ENCODE results near the gene SLC6A6.
"Not testable (repeated sequence)": the region's sequence is repeated elsewhere in the genome, so short reads cannot be mapped to it uniquely, and the experiment has no call there.

Gene SLC6A6

DNA sequence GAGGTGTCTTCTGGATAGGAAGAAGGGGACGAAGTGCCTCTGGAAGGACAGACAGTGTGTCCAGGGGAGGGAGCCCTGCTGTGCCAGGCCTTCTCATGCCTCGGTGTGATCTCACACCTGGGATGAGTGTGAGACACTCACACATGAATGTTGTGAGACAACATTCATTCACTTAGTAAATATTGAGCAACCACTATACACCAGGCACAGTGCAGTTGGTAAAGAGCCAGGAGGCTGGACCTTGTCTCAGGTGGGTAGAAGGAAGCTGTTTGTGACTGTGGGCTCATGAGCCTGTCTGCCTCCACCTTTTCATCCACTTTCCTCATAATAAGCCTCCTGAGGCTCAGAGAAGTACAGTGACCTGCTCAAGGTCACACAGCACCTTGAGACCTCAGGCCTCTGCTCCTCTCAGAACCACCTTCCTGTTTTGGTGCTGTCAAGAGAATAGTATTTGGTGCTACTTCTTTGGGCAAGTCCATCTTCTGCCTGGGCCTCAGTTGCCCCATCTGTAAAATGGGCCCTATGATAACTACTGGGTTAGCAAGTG is 20.9 kb downstream of the SLC6A6 start:
- DNase-seq, result peak; percentile 98

DNA sequence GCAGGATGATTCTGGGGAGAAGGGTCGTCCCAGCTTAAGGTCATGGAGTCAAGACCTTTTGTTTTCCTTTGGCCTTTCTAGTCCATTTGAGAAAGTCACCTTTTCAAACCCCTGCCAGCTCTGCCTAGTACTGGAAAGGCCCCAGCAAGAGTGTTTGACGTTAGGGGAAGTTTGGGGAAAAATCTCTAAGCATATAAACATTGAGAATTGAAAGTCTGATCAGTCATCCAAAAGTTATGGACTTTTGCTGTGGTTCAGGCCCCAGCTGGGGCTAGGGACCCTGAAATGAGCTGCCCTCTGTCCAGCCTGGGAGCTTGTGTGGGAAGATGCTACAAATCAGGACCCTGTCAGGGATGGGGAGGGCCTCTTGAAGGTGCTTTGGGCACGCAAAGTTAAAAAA is 21.6 kb downstream of the SLC6A6 start:
- no peak for DNase-seq

DNA sequence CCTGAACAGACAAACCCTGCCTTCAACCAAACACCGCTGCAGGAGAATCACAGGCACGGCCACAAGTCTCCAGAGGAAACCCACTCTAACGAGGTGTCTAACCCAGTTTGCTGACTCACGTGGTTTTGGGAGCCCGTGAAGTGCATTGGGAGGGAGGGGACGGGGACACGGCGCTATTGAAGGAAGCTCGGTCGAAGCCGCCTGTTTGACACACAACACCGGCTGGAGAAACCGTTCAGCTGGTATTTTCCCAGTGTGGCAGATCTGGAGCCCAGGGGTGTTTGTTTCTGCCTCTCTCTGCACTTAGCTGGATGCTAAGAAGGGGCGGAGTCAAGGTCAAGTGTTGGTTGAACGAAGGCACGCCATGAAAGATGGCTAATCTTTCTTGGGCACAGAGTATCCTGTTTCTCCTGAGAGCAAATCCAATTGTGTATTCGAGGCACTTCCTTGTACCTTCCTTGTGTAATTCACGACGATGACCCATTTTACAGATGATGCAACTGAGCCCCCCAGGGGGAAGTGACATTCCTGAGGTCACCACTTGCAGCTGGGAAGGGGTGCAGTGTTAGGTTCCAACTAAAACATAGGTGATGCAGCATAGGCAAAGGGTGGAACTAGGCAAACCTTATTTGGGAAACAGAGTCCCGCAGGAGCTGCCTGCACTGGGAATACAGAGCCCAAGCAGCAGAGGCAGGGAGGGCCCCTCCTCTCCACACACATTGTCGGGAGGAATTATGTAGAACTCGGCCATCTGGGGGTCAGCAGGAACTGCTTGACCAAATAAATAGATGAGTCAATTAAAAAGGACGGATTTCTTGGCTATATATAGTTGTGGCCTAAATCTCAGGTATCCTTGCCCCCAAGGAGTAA is 22.5 kb downstream of the SLC6A6 start:
- peak; percentile 70 for DNase-seq

DNA sequence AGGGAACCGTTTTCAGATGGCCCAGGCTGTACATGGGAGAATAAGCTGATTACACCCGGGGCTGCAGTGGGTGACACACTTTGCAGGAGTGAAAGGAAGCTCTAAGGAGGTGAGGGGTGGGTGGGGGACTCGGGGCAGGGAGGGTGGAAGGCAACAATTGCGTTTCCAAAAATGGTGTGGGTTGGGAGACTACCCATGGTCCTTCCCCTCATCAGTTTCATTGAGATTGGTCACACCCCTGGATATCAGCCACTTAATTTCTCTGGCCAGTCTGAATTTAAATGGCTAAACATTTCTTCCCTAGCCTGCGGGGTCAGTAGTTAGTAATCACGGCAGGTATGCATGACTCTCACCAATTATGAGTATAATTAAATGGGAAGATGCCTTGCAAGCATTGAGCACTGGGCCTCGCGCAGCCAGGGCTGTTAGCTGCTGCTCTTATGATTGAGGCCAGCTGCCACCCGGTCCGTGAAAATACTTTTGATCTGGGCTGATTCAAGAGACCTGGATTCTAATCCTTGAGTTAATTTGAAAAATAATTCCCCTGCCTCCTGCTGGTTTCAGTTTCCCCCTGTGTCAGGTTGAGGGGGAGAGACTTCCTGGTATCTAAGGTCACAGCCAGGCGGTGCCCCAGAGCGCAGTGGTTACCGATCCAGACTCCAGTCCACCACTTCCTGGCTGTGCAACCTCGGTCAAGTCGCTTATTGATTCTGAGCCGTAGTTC is 23.3 kb downstream of the SLC6A6 start:
- DNase-seq, result peak; percentile 13

DNA sequence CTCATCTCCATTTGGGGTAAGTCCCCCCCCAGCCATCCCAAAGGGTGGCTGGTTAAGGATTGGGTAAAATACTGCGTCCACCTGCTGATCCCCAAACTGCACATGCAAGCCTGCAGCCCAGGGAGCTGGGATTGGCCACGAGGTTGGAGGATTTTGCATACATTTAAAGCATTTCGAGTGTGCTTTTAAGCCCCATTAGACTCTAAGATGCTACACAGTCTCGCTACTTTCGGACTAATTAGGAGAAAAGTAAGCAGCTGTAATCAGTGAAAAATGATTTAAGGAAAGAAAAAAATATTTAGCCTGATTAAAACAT is 23.9 kb downstream of the SLC6A6 start:
- no peak for DNase-seq

DNA sequence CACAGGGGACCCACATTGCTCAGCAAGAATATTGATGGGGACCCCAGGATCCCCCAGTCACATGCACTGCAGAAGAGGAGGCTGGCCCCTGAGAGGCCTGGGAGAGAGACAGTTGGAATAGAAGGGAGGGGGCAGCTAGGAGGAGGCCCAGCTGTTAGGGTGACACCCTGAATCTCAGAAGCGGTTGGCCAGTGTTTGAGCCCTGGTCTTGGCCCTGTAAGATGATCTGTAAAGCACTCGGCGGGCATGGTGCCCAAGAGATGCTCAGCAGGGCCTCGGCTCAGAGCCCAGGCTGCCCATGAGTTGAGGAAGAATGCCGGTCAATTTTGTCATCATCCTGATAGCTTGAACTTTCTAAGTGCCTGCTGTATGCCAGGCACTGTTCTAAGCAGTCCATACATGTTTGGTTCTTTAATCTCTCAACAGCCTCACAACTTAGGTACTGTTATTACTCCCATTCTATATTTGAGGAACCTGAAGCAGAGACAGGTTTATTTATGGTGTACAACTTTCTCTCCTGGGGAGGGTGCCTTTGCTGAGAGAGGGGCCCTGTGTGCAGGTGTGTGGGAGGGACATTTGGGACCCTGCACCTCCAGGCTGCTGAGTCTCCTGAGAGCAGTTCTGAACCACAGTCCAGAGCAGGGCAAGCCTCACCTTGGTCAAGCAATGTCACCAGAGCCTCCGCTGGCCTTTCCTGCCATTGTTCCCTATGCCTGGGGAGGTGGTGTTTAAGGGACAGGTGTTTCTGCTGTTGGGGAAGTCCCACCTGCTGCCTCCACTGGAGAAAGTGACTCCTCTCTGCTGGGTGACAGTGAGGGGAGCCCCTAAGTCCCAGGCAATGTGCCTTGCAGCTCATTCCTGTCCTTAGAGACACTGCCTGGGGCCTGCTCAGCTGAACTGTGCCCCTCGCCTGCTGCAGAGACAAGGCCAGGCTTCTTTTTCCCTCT is 26.0 kb downstream of the SLC6A6 start:
- peak; percentile 41 for DNase-seq

DNA sequence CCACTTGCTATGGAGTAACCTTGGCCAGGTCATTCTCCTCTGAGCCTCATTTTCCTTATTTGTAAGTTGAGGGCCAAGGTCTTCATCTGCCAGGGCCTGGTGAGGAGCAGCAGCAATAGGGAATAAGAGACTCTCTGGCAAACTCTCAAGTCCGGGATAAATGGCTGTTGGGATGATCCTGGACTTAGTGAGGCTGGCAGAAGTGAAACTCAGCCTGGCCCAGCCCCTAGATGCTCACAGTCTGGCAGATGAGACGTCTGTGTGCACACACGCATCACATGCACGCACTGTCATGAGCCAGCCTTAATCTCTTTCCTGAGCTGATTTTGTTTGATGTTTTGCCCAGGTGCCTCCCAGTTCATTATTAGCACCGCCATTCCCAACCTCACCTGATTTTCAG is 26.8 kb downstream of the SLC6A6 start:
- peak; percentile 35 for DNase-seq

DNA sequence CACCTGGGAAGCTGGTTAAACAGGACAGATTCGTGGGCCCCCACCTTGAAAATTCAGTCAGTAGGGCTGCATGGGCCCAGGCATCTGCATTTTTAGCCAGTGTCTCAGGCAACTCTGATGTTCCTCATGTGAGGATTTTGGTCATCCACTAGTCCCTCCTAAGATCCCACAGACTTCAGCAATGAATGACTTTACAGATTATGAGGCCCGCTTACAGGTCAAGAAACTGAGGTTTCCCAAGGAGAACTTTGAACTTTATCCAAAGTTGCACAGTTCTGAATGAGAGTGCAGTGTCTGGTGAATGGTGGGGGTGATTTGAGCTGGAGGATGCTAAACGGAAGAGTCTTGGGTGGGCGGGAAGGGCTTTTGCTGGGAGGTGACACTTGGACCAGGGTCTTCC is 27.2 kb downstream of the SLC6A6 start:
- DNase-seq, result no peak

DNA sequence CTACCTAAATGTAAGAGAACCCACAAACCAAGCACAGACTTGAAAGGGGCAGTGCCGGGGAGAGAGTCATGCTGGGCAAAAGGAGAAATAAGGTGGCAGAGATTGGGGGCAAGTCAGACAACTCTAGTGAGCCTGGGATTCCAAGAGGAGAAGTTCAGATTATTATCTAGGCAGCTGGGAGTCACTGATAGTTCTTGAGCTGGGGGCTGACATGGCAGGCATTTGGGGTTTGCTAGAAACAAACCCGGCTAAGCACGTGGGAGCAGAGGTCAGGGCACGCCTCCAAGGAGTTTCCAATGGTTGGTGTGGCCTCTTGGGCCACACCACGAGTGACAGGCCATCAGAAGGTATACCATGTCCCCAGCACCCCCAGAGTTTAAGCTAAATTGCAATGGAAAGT is 27.6 kb downstream of the SLC6A6 start:
- DNase-seq, result no peak

DNA sequence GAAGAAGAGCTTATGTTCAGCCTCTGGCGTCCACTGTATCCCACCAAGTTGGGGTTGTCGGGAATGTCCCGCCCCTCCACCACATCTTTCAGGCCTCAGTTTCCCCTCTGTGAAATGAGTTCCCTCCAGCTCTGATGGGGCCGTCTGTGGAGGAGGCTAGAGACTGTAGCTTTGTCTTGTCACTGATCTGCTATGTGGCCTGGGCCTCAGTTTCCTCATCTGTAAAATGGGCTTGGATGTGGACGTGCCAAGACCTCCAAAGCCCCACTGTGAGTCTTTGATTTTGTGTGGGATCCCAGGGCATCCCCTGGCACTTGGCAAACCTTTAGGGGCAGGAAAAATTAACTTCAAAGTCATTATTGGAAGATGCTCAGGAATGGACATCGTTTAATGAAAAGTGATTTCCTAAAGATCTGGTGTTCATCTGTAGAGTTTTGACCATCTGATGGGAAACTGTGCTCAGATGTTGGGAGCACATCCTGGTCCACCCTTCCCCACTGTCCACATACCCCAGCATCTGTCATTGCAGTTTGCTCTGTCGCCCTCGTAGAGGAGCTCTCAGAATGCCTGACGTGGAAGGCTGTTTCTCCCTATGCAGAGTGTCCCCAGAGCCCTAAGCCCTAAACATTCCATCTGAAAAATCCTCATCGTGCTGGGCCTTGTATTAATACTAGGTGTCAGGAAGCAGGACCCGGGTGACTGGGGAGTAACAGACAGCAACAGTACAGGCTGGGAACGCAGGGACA is 28.5 kb downstream of the SLC6A6 start:
- no peak for DNase-seq

DNA sequence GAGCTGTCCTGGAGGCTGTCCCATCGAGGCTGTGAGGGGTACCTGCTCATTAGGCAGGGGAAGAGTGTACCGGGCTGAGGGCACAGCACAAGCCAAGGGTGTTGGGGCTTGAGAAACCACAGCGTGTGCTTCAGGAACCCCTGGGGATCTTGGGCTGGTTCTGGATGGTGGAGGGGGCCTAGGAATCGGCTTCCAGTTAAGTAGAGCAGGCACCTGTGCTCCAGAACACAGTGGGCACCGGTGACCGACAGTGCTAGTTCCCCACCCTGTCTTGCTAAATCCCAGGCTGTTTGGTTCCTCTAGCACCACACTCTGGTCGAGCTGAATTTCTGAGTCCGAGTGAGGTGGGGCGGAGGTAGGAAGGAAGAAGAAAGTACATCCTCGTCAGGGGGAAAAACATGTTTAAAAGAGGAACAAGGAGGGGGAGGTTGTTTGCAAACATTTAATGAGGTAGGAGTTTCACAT is 29.1 kb downstream of the SLC6A6 start:
- no peak for DNase-seq

DNA sequence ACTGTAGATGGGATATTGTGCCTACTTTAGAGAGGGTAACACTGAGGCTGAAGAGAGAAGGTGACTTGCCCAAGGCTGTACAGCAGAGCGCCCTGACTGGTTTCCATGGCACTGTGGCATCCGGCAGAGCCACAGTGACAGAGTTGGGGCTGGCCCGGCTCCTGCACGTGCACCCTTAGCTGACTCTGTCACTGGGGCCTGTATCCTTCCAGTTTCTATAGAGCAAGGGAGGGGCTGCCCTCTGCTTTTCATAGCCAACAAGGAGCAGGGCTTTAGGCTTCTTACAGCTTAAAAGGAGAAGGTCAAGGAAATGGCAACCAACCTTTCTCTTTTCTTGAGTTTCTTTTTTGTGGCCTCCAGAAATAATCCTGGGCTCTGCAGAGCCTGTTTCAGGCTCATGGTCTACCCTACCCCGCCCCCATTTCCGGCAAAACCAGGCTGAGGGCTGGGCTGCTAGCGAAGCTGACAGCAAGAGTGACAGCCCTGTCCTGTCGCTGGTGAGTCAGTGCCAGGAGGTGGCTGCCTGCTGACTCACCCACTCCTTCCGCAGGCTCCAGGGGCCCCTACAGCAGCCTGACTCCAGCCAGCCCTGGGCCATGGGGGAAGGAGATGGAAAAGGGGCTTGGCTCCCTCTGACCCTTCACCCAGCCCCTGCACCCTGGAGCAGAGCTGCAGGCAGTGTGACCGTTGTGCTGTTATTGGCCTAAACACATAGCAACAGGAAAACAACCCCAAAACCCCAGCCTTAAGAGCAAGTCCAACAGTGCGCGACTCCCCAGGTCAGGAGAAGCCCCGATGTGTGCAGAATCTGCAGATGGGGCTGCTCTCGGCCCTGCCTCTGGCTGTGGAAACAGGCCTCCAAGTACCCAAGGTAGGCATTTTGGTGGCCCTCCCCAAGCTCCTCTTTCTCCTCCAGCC is 29.8 kb downstream of the SLC6A6 start:
- peak; percentile 95 for DNase-seq

DNA sequence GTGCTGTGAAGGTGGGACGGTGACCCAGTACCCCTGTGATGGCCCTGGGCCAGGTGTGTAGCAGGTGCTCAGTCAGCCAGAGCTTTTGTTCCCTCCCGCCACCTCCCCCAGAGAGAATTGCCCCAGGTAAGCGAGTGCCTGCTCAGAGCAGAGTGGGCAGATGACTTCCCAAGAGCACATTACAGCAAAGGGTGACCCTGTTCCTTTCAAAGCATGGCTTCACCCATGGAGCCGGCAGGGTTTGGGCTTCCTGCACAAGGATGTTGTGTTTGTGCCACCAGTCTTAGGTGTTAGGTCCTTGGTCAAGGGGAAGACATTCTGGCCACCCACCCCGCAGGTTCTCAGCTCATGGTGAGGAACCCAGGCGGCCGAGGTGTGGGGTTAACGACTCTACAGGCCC is 30.7 kb downstream of the SLC6A6 start:
- DNase-seq, result peak; percentile 86

DNA sequence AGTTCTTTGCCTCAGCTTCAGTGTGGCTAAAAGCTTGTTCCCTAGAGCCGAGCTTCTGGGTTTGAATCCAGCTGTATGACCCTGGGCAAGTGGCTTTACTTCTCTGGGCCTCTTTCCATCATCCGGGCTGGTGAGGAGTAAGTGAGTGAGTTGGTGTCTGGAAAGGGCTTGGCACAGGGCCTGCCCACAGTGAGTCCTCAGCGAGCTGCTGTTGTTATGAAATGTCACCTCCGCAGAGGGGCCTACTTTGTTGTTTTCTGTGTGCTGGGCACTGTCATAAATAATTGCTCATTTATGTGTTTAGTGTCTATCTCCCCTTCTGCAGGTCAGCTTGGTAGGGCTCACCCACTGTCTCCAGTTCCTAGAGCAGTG is 31.7 kb downstream of the SLC6A6 start:
- peak; percentile 48 for DNase-seq

DNA sequence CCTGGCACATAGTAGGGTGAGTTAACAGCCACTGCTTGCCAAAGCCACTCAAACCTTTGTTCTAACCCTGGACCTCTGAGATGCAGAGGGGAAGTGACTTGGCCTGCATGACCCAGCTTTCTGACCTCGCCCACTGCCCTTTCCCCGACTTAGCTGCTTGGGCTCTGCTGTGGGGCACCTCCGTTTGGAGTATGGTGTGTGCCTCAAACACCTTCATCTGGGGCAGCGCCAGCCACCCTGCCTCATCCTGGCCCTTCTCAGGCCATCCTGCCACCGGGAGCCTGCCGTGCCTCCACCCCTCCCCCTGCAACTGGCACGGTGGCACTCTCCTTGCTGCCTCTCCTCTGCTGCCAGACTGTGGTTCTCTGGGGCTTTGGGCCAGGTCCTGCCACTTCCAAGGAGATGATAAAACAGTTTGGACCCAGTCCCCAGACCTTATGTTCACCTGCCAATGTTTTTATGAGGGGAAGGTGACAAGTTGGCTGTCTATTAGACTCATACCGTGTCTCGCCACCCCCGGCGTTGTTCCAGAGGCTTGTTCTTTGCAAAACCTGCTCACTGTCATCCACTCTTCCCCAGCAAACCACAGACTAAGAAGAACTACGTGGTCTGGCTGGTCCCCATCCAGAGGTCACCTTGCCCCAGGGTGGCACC is 32.2 kb downstream of the SLC6A6 start:
- peak; percentile 77 for DNase-seq

DNA sequence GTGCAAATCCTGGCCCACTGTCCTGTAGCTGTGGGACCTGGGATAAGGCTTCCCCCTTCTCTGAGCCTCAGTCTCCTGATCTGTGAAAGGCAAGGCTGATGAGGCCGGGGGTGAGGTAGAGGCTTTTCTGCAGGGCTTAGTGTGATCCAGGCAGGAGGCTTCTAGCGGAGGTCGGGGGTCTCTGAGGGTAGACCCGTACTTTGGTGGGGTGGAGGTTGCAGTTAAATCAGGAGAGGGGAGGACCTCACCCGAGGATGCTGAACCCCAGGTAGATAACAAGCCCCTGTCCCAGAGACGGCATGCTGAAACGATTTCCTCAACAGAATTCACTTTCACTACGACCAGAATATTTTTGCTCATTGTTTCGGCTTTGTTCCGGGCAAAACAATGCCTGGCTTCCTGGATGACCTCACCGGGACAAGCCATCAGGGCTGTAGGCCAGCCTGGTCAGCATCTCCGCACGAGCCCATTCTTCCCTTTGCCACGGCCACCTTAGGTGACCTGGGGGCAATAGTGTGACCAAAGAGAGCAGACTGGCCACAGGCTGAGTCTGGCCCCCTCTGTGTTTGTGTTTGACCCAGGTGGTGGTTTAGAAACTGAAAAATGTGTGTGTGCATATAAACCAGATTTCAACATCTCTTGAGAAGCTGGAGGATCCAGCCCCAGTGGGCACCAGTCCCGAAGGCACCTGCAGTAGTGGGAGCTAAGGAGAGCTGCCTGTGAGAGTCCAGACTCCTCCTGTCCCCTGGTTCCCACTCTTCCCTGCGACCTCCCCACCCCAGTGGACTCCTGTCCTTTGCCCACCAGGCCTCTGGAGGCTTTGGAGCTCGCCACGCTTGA is 33.0 kb downstream of the SLC6A6 start:
- DNase-seq, result peak; percentile 48

DNA sequence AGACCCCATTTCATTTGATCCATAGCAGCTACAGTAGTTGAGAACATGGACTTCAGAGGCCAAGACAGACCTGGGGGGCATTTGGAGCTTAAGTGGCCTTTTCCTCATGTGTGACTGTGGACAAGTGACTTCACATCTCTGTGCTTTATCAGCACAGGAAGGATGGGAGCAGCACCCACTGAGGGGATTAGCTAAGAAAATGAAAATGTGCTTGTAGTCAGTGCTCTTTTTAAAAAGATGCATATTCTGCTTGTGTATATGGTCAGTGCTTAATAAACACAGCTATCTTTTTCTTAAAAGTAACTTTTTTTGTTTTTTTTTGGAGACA is 34.5 kb downstream of the SLC6A6 start:
- DNase-seq, result no peak

DNA sequence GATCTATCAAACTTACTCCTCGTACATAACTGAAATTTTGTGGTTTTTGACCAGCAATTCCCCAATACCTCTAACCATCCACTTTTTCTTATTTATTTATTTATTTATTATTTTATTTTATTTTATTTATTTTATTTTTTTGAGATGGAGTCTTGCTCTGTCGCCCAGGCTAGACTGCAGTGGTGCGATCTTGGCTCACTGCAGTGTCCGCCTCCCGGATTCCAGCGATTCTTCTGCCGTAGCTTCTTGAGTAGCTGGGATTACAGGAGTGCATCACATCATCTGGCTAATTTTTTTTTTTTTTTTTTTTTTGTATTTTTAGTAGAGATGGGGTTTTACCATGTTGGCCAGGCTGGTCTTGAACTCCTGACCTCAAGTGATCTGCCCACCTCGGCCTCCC is 35.3 kb downstream of the SLC6A6 start:
- not testable (repeated sequence) for DNase-seq

DNA sequence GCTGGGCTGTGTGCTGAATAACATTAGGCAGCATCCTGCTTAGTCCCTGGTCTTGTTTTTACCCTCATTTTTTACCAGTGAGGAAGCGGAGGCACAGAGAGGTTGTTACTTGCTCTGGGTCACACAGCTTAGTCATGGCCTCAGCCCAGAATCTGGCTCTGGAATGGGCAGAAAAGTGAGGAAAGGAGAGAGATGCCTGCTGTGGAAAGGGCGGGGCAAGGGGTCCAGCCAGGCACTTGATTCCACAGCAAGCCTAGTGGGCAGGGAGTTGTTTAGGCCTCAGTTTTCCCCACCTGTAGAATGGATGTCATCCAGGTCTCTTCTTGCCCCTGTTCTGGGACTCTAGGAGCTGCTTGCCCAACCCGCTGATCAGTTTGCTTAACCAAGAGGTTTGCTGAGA is 35.9 kb downstream of the SLC6A6 start:
- no peak for DNase-seq

DNA sequence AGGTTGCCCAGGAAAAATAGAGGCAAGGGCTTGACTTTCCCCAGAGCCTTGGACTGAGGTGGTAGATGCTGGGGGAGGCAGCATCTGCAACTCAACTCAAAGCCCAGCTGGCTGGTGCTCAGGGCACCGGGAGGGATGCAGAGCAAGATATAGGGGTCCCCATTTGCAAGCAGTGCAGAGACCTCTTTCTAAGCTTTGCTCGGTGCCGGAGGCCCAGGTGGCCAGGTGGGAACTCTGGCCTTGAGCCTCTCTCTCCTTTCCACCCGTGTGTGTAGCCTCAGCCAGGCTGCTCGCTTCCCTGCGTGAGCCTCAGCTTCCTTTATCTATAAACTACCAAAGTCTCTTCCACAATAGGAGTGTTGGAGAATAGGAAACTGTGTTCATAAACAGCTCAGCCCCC is 36.5 kb downstream of the SLC6A6 start:
- no peak for DNase-seq
